GM21367 (cell line): ENCODE data around the gene ENTPD6.
"Not testable (repeated sequence)": the region's sequence is repeated elsewhere in the genome, so short reads cannot be mapped to it uniquely, and the experiment has no call there.

Experiments used
- ATAC-seq: cut with Tn5 transposase; IDR thresholded peaks from one replicate; pipeline ENCODE4 v1.9.1; 2021; ENCODE audit not compliant: unreplicated experiment

The ENTPD6 gene

DNA sequence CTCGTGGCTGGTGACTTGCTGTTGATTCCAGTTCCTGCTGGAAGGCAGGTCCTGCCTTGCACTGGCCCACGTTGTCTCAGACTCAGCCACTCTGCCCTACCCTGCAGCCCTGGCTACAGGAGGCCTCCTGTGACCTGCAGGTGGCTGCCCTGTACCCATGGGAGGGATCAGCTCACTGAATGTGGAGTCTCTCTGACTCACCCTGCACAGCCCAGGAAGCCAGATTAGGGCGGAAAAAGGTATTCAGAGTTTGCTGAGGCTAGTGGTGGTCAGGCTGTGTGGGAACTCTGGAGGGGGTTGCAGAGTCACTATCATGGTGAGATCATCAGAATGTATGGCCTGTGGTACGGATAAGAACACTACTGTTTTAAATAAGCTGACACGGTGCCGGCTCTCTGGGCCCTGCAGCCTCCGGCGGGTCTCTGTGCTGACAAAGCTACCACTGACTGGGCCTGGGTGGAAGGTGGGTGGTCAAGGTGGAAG lies 27.7 kb downstream of the ENTPD6 start:
- no peak for ATAC-seq

DNA sequence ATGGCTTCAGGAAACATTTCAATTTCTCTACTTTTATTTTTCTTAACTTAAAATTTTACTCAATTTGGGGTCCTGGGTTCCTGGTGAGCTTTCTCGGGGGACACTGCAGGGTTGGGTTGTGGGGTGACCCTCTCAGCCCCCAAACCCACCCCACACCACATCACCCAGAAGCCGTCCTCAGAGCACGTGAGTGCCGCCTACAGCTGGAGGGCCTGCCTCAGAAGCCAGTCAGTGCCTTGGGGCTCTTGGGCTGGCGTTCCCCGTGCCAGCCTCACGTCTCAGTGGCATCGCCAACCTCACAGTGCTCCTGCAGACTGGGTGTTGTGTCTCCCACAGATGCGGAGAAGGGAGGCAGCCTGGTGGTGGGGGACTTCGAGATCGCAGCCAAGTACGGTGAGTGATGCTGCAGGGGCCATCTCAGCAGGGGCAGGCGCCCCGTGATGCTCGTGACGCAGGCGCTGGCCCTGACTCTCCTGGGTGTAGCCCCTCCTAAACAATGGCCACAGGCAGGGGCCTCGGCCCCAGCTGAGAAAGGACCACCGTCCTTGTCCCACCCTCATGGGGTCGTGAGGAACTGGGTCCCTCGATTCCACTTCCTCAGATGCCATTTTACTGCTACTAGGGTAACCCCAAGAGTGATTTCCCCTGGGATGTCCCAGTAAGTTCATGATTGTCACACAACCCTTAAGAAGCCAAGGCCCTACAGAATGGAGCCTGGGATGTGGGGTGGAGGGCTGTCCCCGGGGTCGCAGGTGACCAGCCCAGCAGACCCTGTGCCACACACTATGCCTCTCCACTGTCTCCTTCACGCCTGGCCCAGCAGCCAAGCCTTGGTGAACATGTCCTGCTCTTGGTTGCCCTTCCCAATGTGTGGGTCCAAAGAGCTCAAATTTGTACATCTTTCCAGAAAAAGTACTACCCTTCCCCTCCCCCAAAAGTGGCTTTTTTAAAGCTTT lies 28.5 kb downstream of the ENTPD6 start:
- no peak for ATAC-seq

DNA sequence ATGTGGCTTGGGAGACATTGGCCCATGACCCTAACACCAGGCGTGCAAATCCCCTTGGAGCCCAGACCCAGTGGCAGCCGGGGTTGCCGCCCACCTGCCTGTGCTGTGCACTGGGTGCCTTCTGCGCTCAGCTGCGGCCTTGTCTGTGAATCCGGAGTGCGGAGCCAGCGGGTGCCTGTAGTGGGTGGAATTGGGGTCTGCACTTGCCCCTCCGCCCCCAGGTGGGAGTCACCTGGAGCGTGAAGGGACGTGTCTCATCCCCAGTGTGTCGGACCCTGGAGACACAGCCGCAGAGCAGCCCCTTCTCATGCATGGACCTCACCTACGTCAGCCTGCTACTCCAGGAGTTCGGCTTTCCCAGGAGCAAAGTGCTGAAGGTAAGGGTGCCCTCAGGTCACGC lies 29.4 kb downstream of the ENTPD6 start:
- ATAC-seq, result no peak

DNA sequence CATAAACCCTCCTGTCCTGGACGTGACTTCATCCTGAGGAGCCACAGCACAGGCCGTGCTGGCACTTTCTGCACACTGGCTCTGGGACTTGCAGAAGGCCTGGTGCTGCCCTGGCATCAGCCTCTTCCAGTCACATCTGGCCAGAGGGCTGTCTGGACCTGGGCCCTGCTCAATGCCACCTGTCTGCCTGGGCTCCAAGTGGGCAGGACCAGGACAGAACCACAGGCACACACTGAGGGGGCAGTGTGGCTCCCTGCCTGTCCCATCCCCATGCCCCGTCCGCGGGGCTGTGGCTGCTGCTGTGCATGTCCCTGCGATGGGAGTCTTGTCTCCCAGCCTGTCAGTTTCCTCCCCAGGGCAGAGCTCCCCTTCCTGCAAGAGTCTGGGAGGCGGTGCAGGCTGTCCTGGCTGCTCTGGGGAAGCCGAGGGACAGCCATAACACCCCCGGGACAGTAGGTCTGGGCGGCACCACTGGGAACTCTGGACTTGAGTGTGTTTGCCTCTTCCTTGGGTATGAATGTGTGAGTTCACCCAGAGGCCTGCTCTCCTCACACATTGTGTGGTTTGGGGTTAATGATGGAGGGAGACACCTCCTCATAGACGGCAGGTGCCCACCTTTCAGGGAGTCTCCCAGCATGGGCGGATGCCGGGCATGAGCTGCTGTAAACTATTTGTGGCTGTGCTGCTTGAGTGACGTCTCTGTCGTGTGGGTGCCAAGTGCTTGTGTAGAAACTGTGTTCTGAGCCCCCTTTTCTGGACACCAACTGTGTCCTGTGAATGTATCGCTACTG lies 30.3 kb downstream of the ENTPD6 start:
- no peak for ATAC-seq

DNA sequence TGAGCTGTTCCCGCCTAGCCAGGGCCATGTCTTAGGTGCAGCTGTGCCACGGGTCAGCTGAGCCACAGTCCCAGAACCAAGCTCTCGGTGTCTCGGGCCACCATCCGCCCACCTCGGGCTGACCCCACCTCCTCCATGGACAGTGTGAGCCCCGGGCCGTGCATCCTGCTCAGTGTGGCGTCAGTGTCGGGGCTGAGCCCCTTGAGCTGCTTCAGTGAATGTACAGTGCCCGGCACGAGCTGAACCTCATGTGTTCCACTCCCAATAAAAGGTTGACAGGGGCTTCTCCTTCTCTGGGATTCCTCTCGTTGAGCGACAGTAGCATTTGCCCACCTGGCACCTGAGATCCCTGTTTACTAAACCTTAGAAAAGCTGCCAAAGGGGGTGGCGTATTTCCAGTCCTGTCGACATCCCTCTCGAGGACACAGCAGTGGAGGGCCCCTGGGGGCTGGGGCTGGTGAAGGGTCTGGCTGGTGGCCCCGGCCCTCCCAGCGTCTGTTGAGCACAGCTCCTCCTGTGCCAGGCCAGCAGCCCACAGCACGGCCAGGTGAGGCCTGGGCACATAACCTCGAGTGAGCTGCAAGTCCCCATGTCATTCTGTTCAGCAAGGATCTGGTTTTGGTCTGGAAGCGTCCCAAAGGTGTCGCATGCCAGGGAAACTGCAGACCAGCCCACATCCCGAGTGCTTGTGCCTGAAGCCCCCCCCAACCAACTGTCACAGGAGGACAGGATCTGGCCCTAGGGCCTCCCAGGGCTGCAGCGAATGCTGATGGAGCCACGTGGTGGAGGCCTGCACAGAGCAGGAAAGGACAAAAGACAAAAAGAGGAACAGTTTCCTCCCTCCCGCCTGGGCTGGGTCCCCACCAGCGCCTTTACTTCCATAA lies 31.2 kb downstream of the ENTPD6 start:
- no peak for ATAC-seq

DNA sequence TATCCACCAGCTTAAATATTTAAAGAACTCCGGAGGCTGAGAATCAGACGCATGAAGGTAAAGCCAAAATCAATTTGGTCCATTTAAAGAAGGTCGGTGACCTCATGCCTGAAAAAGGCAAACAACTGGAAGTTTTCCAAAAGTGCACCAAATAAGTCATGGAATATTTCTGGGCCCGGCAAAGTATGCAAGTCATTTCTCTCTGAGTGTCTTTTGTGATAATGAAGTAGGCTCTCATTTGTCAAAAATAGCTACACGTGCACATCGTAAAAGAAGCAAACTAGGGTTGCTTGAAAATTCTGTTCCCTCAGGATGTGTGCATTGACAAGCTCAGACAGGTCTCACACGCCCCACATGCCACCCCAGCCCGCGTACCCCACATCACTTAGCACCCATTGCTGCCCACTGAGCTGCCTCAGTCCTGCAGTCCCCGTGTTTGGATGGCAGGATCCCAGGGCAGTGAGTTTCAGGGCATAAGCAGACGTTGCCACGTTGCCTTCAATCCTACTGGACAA lies 31.9 kb downstream of the ENTPD6 start:
- ATAC-seq, result no peak

DNA sequence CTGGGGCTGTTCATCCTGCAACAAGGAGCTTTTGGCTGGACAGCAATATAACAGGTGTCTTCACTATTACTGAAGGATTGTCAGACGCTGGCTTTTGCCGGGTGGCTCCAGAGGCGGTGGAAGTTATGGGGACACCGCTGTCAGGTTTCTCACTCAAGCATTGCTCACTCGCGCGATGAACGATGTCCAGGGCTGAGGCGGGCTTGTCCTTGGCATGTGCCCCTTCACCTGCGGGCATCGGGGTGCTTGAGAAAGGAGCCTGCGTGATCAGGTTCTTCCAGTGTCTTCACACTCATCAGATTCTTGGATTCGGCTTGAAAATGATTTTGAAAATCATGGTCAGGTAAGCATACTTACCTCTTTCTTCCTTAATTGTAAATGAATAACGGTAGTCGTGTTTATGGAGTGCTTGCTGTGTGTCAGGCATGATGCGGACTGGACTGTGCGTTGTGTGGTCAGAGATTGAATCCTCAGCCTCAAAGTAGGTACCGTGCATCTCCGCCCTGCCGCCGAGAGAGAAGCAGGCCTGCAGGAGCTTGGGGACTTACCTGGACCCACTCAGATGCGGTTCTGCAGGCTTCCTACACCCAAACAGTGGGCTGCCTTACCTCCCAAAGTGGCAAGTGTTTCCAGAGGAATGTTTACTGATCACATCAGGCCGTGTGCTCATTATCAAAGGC lies 34.1 kb downstream of the ENTPD6 start:
- ATAC-seq, result no peak

DNA sequence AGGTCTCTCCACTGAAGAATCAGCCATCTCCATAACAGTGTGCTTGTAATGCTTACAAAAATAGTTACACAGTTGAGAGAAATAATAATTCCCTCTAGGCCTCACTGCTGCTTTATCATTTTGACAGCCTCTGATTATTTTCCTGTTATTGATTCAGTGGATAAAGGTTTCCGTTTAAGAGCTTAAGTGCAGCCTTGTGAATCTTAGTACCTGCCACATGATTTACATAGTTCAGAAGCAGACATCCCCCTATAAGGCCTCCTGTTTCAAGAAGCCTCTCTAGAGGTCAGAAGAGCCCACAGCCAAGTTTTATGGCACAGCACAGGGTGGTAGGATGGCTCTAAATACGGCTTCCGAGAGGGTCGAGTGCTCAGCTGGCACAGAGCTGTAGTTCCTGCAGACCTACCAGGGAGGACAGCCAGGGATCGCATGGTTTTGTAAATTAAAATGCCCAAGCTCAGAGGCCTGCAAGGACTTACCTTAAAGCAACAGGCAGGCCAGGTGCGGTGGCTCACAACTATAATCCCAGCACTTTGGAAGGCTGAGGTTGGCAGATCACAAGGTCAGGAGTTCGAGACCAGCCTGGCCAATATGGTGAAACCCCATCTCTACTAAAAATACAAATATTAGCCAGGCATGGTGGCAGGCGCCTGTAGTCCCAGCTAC lies 34.8 kb downstream of the ENTPD6 start:
- peak; percentile 91 for ATAC-seq

DNA sequence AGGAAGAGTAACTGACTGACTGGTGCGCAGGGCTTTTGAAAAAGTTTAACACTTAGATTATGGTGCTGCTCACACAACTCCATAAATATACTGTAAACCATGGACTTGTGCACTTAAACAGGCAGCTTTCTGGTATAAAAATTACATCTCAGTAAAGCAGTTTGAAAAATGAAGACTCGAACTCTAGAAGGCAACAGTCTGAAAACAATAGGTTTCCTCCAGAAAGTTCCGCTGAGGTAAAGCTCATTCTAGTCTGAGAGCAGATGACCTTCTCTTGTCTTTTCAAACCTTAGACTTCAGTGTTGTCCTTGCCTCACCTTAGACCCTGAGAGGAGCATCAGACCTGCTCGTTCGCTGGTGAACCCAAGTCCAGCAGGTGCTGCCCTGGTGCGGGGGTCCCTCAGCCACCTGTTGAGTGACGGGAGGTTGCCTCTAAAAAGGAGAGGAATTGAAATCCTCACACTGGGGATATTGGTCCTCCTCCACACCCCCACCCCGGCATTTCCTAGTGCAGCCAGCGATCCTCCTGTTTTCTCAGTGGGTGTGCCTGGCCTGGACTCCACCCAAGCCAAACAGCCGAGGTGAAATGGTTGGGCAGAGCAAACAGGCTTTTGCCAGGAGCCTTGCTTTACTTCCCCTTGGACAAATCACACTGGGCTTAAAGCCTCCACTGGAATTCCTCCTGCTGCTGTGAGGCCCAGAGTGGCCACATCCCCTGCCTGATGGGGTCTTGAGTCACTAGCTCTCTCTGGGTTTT lies 37.7 kb downstream of the ENTPD6 start:
- ATAC-seq, result no peak

DNA sequence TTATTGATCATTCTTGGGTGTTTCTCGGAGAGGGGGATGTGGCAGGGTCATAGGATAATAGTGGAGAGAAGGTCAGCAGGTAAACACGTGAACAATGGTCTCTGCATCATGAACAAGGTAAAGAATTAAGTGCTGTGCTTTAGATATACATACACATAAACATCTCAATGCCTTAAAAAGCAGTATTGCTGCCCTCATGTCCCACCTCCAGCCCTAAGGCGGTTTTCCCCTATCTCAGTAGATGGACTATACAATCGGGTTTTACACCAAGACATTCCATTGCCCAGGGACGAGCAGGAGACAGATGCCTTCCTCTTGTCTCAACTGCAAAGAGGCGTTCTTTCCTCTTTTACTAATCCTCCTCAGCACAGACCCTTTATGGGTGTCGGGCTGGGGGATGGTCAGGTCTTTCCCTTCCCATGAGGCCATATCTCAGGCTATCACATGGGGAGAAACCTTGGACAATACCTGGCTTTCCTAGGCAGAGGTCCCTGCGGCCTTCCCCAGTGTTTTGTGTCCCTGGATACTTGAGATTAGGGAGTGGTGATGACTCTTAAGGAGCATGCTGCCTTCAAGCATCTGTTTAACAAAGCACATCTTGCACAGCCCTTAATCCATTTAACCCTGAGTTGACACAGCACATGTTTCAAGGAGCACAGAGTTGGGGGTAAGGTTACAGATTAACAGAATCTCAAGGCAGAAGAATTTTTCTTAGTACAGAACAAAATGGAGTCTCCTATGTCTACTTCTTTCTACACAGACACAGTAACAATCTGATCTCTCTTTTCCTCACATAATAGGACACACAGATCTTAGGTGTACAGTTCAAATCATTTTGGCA lies 38.7 kb downstream of the ENTPD6 start:
- ATAC-seq, result not testable (repeated sequence)

DNA sequence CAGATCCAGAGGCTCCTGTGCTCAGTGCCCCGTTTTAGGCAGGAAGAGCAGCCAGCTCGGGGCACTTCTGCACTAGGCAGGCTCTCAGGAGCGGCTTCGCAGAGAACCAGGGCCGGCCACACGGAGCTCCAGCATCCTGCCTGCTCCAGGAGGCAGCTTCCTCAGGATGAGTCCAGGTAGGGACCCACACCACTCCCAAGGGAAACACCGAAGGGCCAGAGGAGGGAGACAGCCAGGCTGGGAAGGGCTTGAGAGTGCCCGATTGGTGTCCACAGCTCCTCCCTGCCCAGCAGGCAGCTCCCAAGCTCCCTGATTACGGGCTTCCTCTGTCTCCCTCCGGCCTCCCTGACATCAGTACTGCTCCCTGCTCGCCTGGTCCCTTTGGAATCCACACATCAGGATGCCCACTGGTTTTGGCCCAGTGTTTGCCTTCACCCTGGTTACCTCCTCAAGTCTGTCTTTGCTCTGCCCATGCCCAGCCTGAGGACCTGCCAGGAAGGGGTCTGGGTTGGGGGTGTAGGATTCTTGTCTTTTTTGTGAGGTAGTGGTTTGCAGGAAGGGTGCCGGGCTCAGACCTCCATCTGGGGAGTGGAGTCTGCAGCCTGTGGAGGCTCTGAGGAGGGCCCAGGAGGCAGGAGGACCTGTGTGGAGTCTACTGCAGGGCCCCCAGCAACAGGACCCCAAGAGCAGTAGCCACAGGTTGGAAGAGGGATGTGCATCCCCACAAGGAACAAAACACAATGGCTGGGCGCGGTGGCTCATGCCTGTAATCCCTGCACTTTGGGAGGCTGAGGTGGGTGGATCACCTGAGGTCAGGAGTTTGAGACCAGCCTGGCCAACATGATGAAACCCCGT lies 41.2 kb downstream of the ENTPD6 start:
- no peak for ATAC-seq

DNA sequence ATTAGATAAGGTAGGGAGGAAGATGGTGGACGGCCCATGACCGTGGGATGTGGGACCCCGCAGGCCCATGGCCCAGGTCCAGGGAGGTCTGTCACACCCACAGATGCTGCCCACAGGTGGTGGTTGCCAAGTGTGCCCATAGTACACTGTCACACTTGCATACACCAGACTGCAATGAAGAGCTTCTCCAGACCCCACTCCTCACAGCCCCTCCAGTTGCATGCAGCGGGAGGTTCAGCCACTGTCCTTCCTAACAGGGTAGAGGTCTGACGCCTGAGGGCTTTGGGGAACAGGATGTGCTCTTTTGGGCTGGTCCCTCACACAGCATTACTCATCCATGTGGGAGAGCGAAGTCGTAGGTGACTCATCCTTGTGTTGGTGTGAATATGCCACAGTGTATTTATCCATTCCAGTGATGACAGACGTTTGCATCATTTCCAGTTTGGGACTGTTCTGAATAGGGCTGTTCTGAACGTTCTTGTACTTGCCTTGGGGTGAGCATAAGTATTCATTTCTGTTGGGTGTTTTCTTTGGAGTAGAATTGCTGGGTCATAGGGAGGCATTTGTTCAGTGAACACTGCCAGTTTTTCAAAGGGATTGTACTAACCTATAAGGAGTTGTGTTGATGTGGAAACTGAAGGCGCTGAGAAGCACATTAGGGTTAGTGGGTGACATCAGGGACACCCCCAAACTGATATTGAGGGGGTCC lies 42.3 kb downstream of the ENTPD6 start:
- no peak for ATAC-seq

DNA sequence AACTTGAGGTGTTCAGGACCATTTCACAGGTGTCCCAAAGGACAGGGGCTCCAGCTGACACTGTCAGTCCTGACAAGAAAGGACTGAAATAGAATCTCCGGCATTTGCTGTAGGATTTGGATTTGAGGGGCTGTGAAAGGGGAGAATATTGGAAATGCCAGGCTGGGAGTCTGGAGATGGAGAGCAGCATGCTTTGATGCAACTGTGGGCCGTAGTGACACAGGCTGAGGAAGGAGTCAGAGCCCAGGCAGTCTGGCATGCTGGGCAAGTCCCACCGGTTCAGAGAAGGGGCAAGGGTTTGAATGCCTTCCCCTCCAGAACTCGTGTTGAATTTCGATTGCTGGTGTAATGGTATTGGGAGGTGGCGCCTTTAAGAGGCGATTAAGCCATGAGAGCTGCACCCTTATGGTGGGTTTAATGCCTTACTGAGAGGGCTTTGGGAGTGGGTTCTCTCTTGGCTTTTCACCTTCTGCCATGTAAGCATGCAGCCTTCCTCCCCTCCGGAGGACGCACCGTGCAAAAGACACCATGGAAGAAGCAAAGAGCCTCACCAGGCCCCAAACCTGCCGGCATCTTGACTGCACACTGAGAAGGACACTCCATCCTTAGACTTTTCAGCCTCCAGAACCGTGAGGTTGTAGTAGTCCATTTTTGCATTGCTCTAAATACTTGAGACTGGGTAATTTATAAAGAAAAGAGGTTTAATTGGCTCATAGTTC lies 43.0 kb downstream of the ENTPD6 start:
- no peak for ATAC-seq

DNA sequence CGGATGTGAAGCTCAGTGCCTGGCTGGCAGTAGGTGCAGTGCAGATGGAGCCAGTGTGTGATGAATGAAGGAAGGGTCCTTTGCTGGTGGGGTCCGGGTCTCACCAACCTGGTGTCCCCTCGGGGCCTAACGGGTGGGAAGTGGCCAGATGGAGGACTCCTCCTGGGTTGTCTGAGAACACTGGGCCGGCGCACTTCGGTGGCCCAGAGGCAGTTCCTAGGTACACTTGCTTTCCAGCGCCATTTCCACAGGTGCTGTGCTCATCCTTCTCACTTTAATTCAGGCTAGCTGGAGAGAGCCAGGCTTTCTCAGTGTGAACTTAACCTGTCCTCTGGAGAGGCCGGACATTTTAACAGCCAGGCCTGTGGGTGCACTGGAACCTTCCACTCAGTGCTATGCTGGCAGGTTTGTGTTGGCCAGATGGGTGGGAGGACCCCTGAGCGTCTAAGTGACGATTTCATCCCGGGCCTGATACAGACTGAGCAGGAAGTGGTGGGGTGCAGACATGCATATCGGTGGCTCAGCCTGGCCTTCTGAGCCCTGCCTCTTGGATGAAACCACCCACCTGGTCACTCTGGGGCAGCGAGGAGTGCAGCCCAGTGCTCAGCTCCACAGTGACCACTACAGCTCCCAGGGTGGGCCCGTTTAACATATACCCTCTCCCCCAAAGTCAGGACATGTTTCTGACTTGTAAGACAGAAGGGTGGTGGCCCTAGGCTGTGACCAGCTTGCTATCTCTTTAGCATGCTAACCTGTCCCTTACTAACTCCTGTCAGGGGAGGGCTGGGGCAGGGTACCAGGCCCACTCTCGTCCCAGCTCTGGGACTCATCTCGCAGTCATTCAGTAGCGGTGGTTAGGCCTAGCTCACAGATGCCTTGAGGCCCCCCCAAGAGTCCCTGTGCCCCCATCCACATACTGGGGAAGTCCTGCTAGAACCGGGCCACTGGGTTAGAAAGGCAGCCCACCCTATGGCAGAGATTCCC lies 44.2 kb downstream of the ENTPD6 start:
- no peak for ATAC-seq
